WERI-Rb-1 (cell line): ENCODE measurements around the gene FNDC1.
"Not testable (repeated sequence)": the region's sequence is repeated elsewhere in the genome, so short reads cannot be mapped to it uniquely, and the experiment has no call there.

Experiments used
- DNase-seq: peaks from one replicate; pipeline ENCODE4 v3.0.0-alpha.2; 2020
- H3K27ac ChIP-seq: fragments of 250-450 bp; sonication (Bioruptor Pico); 2 replicates; pipeline ENCODE4 v1.5.1; 2020; ENCODE audit warnings: mild to moderate bottlenecking, moderate library complexity
- H3K27me3 ChIP-seq: fragments of 250-450 bp; sonication (Bioruptor Pico); 2 replicates; pipeline ENCODE4 v1.5.1; 2021; ENCODE audit warnings: mild to moderate bottlenecking, low read depth, moderate library complexity; ENCODE audit not compliant: insufficient read depth, severe bottlenecking
- H3K36me3 ChIP-seq: fragments of 250-450 bp; sonication (Bioruptor Pico); 2 replicates; pipeline ENCODE4 v1.5.1; 2020; ENCODE audit warnings: mild to moderate bottlenecking, moderate library complexity
- H3K4me3 ChIP-seq: 2 replicates; pipeline ENCODE4 v1.5.1; 2011; ENCODE audit warnings: low read depth, mild to moderate bottlenecking, control low read depth, low read length
- H3K9me3 ChIP-seq: fragments of 250-450 bp; sonication (Bioruptor Pico); 2 replicates; pipeline ENCODE4 v1.5.1; 2021; ENCODE audit warnings: mild to moderate bottlenecking, moderate library complexity; ENCODE audit not compliant: severe bottlenecking
- CTCF ChIP-seq: IDR thresholded peaks from 2 replicates; pipeline ENCODE4 v1.5.1; 2011; ENCODE audit warnings: low read depth, mild to moderate bottlenecking, control low read depth, inconsistent platforms, low read length

Gene FNDC1

GRCh38 chr6:159271257-159271656 is 102.1 kb downstream of the FNDC1 start:
- H3K27ac ChIP-seq: no peak overlapping the region
- TF ChIP-seq CTCF: no peak
- no peaks in the 10 kb centered on the region for H3K36me3 ChIP-seq
- DNase-seq: no peak
- peaks cover 74% of the 10 kb centered on the region for H3K27me3 ChIP-seq
- H3K9me3 ChIP-seq: no peaks in the 10 kb centered on the region
- H3K4me3 ChIP-seq: no peak overlapping the region

GRCh38 chr6:159278626-159279025 is 109.4 kb downstream of the FNDC1 start:
- no peak for DNase-seq
- no peak overlapping the region for H3K4me3 ChIP-seq
- H3K9me3 ChIP-seq: no peaks in the 10 kb centered on the region
- no peaks in the 10 kb centered on the region for H3K36me3 ChIP-seq
- no peak overlapping the region for H3K27ac ChIP-seq
- H3K27me3 ChIP-seq: peaks cover 74% of the 10 kb centered on the region
- TF ChIP-seq CTCF: no peak

- Histone ChIP-seq H3K4me3 (no peak overlapping the region), H3K27me3 (peaks cover 62% of the 10 kb centered on the region), H3K9me3 (no peaks in the 10 kb centered on the region), H3K36me3 (no peaks in the 10 kb centered on the region), H3K27ac (no peak overlapping the region)
- no peak for DNase-seq
- no peak for TF ChIP-seq CTCF
These were observed 110.6 kb downstream of the FNDC1 start for GRCh38 chr6:159279790-159280277.

- H3K27ac ChIP-seq: no peak overlapping the region
- no peaks in the 10 kb centered on the region for H3K36me3 ChIP-seq
- H3K4me3 ChIP-seq: no peak overlapping the region
- H3K9me3 ChIP-seq: no peaks in the 10 kb centered on the region
- no peak for TF ChIP-seq CTCF
- no peak for DNase-seq
- H3K27me3 ChIP-seq: peaks cover 41% of the 10 kb centered on the region
These were observed 113.2 kb downstream of the FNDC1 start for GRCh38 chr6:159282421-159282820.

GRCh38 chr6:159284661-159285060 is 115.5 kb downstream of the FNDC1 start:
- not testable (repeated sequence) for H3K4me3 ChIP-seq, H3K9me3 ChIP-seq, DNase-seq, H3K27ac ChIP-seq, H3K36me3 ChIP-seq
- peaks cover 27% of the 10 kb centered on the region for H3K27me3 ChIP-seq

- Histone ChIP-seq H3K9me3 (no peaks in the 10 kb centered on the region), H3K27ac (no peak overlapping the region), H3K36me3 (no peaks in the 10 kb centered on the region), H3K4me3 (no peak overlapping the region), H3K27me3 (peaks cover 79% of the 10 kb centered on the region)
- no peak for DNase-seq
- peak; percentile 26; the same call in 1 of the 2 replicates for TF ChIP-seq CTCF
These were observed 129.6 kb downstream of the FNDC1 start for GRCh38 chr6:159298840-159299239.
